ENCODE data around the gene SLIT3. TPM values are rescaled to one million over a fixed set of nuclear protein-coding genes. Genes with fewer than 3 reads are reported as not detected.

SLIT3 gene
- total and polyA plus RNA-seq, 2 experiments from 2014 or later: 58.4 to 96.7 TPM

- H3K9me3 ChIP-seq (ENCODE audit: low read depth): no peaks in the 10 kb centered on the region
- no peaks in the 10 kb centered on the region for H3K27me3 ChIP-seq
- H4K20me1 ChIP-seq (ENCODE audit: insufficient read depth, poor library complexity, severe bottlenecking): no peaks in the 10 kb centered on the region
- no peak overlapping the region for H3K27ac ChIP-seq
- peaks cover 7% of the 10 kb centered on the region for H3K4me1 ChIP-seq (ENCODE audit: insufficient read depth)
- no peaks in the 10 kb centered on the region for H3K79me2 ChIP-seq
- H3K36me3 ChIP-seq (replicated peaks; ENCODE audit: insufficient read depth, low read depth): no peaks in the 10 kb centered on the region
- no peak overlapping the region for H3K4me3 ChIP-seq
- TF ChIP-seq EZH2 (IDR thresholded peaks at IDR 0.05; ENCODE audit: borderline replicate concordance): no peak
- H3K9me2 ChIP-seq (replicated peaks; ENCODE audit: insufficient read depth): no peaks in the 10 kb centered on the region
- no peak for DNase-seq (ENCODE audit: low spot score)
- no peak overlapping the region for H3K4me2 ChIP-seq
- no peak overlapping the region for H2AFZ ChIP-seq
Measured at GRCh38 chr5:169343766-169344165, 42.8 kb upstream of the SLIT3 start.

GRCh38 chr5:169341556-169341955 is 40.6 kb upstream of the SLIT3 start:
- TF ChIP-seq CTCF (IDR thresholded peaks at IDR 0.05; ENCODE audit: poor library complexity) (no peak), EZH2phosphoT487 (IDR thresholded peaks at IDR 0.05; ENCODE audit: low read depth, severe bottlenecking, unreplicated experiment) (no peak), EZH2 (IDR thresholded peaks at IDR 0.05; ENCODE audit: borderline replicate concordance) (no peak)
- no peaks in the 10 kb centered on the region for H3K9me3 ChIP-seq (ENCODE audit: low read depth)
- no peaks in the 10 kb centered on the region for H4K20me1 ChIP-seq (ENCODE audit: insufficient read depth, poor library complexity, severe bottlenecking)
- no peak overlapping the region for H3K4me2 ChIP-seq
- no peak overlapping the region for H2AFZ ChIP-seq
- H3K79me2 ChIP-seq: no peaks in the 10 kb centered on the region
- no peaks in the 10 kb centered on the region for H3K36me3 ChIP-seq (replicated peaks; ENCODE audit: insufficient read depth, low read depth)
- H3K9me2 ChIP-seq (replicated peaks; ENCODE audit: insufficient read depth): no peaks in the 10 kb centered on the region
- H3K27me3 ChIP-seq: no peaks in the 10 kb centered on the region
- H3K27ac ChIP-seq: no peak overlapping the region
- H3K4me3 ChIP-seq: no peak overlapping the region
- peaks cover 7% of the 10 kb centered on the region for H3K4me1 ChIP-seq (ENCODE audit: insufficient read depth)
- no peak for DNase-seq (ENCODE audit: low spot score)

- Histone ChIP-seq H2AFZ (no peak overlapping the region), H3K27ac (no peak overlapping the region), H3K27me3 (no peaks in the 10 kb centered on the region), H3K4me2 (no peak overlapping the region), H3K4me1 (ENCODE audit: insufficient read depth) (peaks cover 12% of the 10 kb centered on the region), H3K9me2 (replicated peaks; ENCODE audit: insufficient read depth) (no peaks in the 10 kb centered on the region), H3K79me2 (no peaks in the 10 kb centered on the region), H3K4me3 (no peak overlapping the region), H3K36me3 (replicated peaks; ENCODE audit: insufficient read depth, low read depth) (no peaks in the 10 kb centered on the region), H3K9me3 (ENCODE audit: low read depth) (no peaks in the 10 kb centered on the region), H4K20me1 (ENCODE audit: insufficient read depth, poor library complexity, severe bottlenecking) (no peaks in the 10 kb centered on the region)
- TF ChIP-seq EZH2 (IDR thresholded peaks at IDR 0.05; ENCODE audit: borderline replicate concordance) (no peak), EZH2phosphoT487 (IDR thresholded peaks at IDR 0.05; ENCODE audit: low read depth, severe bottlenecking, unreplicated experiment) (no peak), CTCF (IDR thresholded peaks at IDR 0.05; ENCODE audit: poor library complexity) (no peak)
- WGBS (ENCODE audit: low lambda C conversion rate, missing lambda C conversion rate): 96% methylated on average over 2 of the region's 2 CpGs
- DNase-seq (ENCODE audit: low spot score): no peak
Measured at GRCh38 chr5:169339869-169340268, 38.9 kb upstream of the SLIT3 start.

GRCh38 chr5:169336242-169336641 is 35.3 kb upstream of the SLIT3 start:
- Histone ChIP-seq H3K79me2 (no peaks in the 10 kb centered on the region), H3K4me3 (no peak overlapping the region), H3K27me3 (no peaks in the 10 kb centered on the region), H3K4me1 (ENCODE audit: insufficient read depth) (peaks cover 5% of the 10 kb centered on the region), H3K36me3 (replicated peaks; ENCODE audit: insufficient read depth, low read depth) (no peaks in the 10 kb centered on the region), H2AFZ (no peak overlapping the region), H3K27ac (no peak overlapping the region), H4K20me1 (ENCODE audit: insufficient read depth, poor library complexity, severe bottlenecking) (no peaks in the 10 kb centered on the region), H3K9me3 (ENCODE audit: low read depth) (no peaks in the 10 kb centered on the region), H3K4me2 (no peak overlapping the region), H3K9me2 (replicated peaks; ENCODE audit: insufficient read depth) (no peaks in the 10 kb centered on the region)
- TF ChIP-seq EZH2phosphoT487 (IDR thresholded peaks at IDR 0.05; ENCODE audit: low read depth, severe bottlenecking, unreplicated experiment) (no peak), CTCF (IDR thresholded peaks at IDR 0.05; ENCODE audit: poor library complexity) (no peak), EZH2 (IDR thresholded peaks at IDR 0.05; ENCODE audit: borderline replicate concordance) (no peak)
- no peak for DNase-seq (ENCODE audit: low spot score)
- 39% methylated on average over 2 of the region's 2 CpGs for WGBS (ENCODE audit: low lambda C conversion rate, missing lambda C conversion rate)
